Loucy (cell line): ENCODE measurements around the gene PRDM7.
A peak's percentile ranks its signal among the peaks of the same experiment; 100 is the strongest.

Experiments
- H2AFZ ChIP-seq: fragments of 200-600 bp; sonication (generic); 2 replicates; pipeline ENCODE4 v1.6.0; 2016; ENCODE audit warnings: antibody characterized with exemption, mild to moderate bottlenecking, low read length, moderate library complexity
- H3F3A ChIP-seq: fragments of 200-600 bp; 2 replicates; pipeline ENCODE4 v1.6.0; 2016; ENCODE audit warnings: antibody characterized with exemption, low read depth, mild to moderate bottlenecking
- H3K27me3 ChIP-seq: fragments of 200-600 bp; sonication (generic); 2 replicates; pipeline ENCODE4 v1.6.1; 2014; ENCODE audit warnings: low read length, mild to moderate bottlenecking; ENCODE audit not compliant: insufficient read depth, poor library complexity, severe bottlenecking
- H3K36me3 ChIP-seq: fragments of 200-600 bp; sonication (generic); 2 replicates; pipeline ENCODE4 v1.6.1; 2016; ENCODE audit warnings: low read length; ENCODE audit not compliant: insufficient read depth
- H3K4me1 ChIP-seq: fragments of 200-600 bp; sonication (generic); 2 replicates; pipeline ENCODE4 v1.5.1; 2014; ENCODE audit warnings: low read length, mild to moderate bottlenecking; ENCODE audit not compliant: insufficient read depth, poor library complexity, severe bottlenecking
- H3K4me2 ChIP-seq: fragments of 200-600 bp; sonication (generic); 2 replicates; pipeline ENCODE4 v1.6.0; 2014; ENCODE audit warnings: antibody characterized with exemption, low read length, low read depth, mild to moderate bottlenecking; ENCODE audit not compliant: poor library complexity, severe bottlenecking
- H3K4me3 ChIP-seq: fragments of 200-600 bp; sonication (generic); 2 replicates; pipeline ENCODE4 v1.5.1; 2014; ENCODE audit warnings: low read length, mild to moderate bottlenecking, mixed read lengths; ENCODE audit not compliant: poor library complexity, severe bottlenecking
- H3K79me2 ChIP-seq: fragments of 200-600 bp; sonication (generic); 2 replicates; pipeline ENCODE4 v1.6.1; 2014; ENCODE audit warnings: low read length; ENCODE audit not compliant: insufficient read depth
- H3K9ac ChIP-seq: fragments of 200-600 bp; sonication (generic); 2 replicates; pipeline ENCODE4 v1.6.0; 2014; ENCODE audit warnings: mild to moderate bottlenecking, low read depth, low read length, moderate library complexity; ENCODE audit not compliant: poor library complexity, severe bottlenecking
- H3K9me2 ChIP-seq: fragments of 200-600 bp; sonication (generic); replicated peaks from 2 replicates; pipeline ENCODE4 v1.6.1; 2016; ENCODE audit warnings: low read depth, low read length, mixed read lengths
- H3K9me3 ChIP-seq: fragments of 200-600 bp; sonication (generic); 2 replicates; pipeline ENCODE4 v1.6.1; 2014; ENCODE audit warnings: mild to moderate bottlenecking, antibody characterized with exemption, low read length, low read depth; ENCODE audit not compliant: insufficient read depth
- H4K20me1 ChIP-seq: fragments of 200-600 bp; sonication (generic); 2 replicates; pipeline ENCODE4 v1.6.0; 2014; ENCODE audit warnings: antibody characterized with exemption, low read length, mild to moderate bottlenecking; ENCODE audit not compliant: insufficient read depth, poor library complexity, severe bottlenecking
- CTCF ChIP-seq: fragments of 200-600 bp; sonication (generic); conservative IDR thresholded peaks from 2 replicates; pipeline ENCODE4 v1.5.1; 2014; ENCODE audit warnings: mild to moderate bottlenecking, antibody characterized with exemption, low read length
- EZH2phosphoT487 ChIP-seq: fragments of 200-600 bp; IDR thresholded peaks from 2 replicates; pipeline ENCODE4 v1.6.1; 2018; ENCODE audit warnings: antibody characterized with exemption, mild to moderate bottlenecking, moderate library complexity, borderline replicate concordance

PRDM7 gene

GRCh38 chr16:90011908-90012501 lies 65.1 kb downstream of the PRDM7 start:
- H3K9ac ChIP-seq: no peak overlapping the region
- no peaks in the 10 kb centered on the region for H3K36me3 ChIP-seq
- no peaks in the 10 kb centered on the region for H4K20me1 ChIP-seq
- H3K4me2 ChIP-seq: no peak overlapping the region
- H3K9me2 ChIP-seq: no peaks in the 10 kb centered on the region
- H3F3A ChIP-seq: no peaks in the 10 kb centered on the region
- TF ChIP-seq EZH2phosphoT487: no peak
- no peak for TF ChIP-seq CTCF
- H3K9me3 ChIP-seq: no peaks in the 10 kb centered on the region
- no peak overlapping the region for H3K4me3 ChIP-seq
- peaks cover 23% of the 10 kb centered on the region for H3K4me1 ChIP-seq
- no peaks in the 10 kb centered on the region for H3K27me3 ChIP-seq
- H2AFZ ChIP-seq: no peak overlapping the region
- H3K79me2 ChIP-seq: no peaks in the 10 kb centered on the region

- Histone ChIP-seq H4K20me1 (no peaks in the 10 kb centered on the region), H2AFZ (no peak overlapping the region), H3K4me3 (no peak overlapping the region), H3F3A (no peaks in the 10 kb centered on the region), H3K4me2 (no peak overlapping the region), H3K36me3 (no peaks in the 10 kb centered on the region), H3K9me2 (no peaks in the 10 kb centered on the region), H3K79me2 (no peaks in the 10 kb centered on the region), H3K27me3 (no peaks in the 10 kb centered on the region), H3K4me1 (peaks cover 23% of the 10 kb centered on the region), H3K9ac (no peak overlapping the region), H3K9me3 (no peaks in the 10 kb centered on the region)
- TF ChIP-seq EZH2phosphoT487: no peak
- no peak for TF ChIP-seq CTCF
These were observed 65.7 kb downstream of the PRDM7 start for GRCh38 chr16:90011508-90011819.

GRCh38 chr16:90010676-90011507 lies 66.2 kb downstream of the PRDM7 start:
- H4K20me1 ChIP-seq: no peaks in the 10 kb centered on the region
- H3K36me3 ChIP-seq: no peaks in the 10 kb centered on the region

More at GRCh38 chr16:90010676-90011507, 66.2 kb downstream of the PRDM7 start:
- TF ChIP-seq CTCF (no peak), EZH2phosphoT487 (no peak)
- no peak overlapping the region for H2AFZ ChIP-seq
- no peak overlapping the region for H3K9ac ChIP-seq
- H3K79me2 ChIP-seq: no peaks in the 10 kb centered on the region
- H3F3A ChIP-seq: no peaks in the 10 kb centered on the region
- H3K9me2 ChIP-seq: no peaks in the 10 kb centered on the region
- H3K4me1 ChIP-seq: peaks cover 23% of the 10 kb centered on the region
- H3K4me3 ChIP-seq: no peak overlapping the region
- no peaks in the 10 kb centered on the region for H3K9me3 ChIP-seq
- peak overlapping the region; percentile 24 for H3K4me2 ChIP-seq
- H3K27me3 ChIP-seq: no peaks in the 10 kb centered on the region
